ENCODE data around the gene SMYD4. TPM values are rescaled to one million over a fixed set of nuclear protein-coding genes. Genes with fewer than 3 reads are reported as not detected.

The SMYD4 gene
- total RNA-seq, 1 experiment from 2014 or later, result 28.1 TPM

DNA sequence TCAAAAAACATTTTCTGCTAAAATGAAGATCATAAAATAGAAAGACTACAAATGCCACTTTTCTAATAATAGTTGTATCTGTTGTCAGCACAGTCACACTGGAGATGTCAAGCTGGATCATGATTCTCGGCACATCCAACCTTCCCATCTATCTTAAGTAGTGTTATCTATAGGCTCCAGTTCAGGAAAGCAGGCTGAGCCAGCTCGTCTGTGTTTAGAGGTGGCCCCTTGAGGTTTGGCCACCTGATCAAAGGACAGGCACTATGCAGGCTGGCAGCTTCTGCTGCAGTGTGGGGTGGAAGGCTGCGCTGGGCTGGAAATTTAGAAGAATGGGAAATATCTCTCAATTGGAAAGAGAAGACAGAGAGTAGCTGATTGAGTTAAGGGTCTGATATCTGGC lies 32.4 kb downstream of the SMYD4 start:
- Histone ChIP-seq H3K36me3 (ENCODE audit: insufficient read depth, low read length, poor library complexity, severe bottlenecking) (peaks cover 11% of the 10 kb centered on the region), H3K4me1 (ENCODE audit: insufficient read depth, low read length, poor library complexity, severe bottlenecking) (peaks cover 5% of the 10 kb centered on the region), H3K27ac (ENCODE audit: low read depth, low read length, poor library complexity, severe bottlenecking) (no peak overlapping the region), H3K27me3 (replicated peaks; ENCODE audit: insufficient read depth, low read depth, low read length, poor library complexity) (no peaks in the 10 kb centered on the region), H3K4me3 (ENCODE audit: low read depth, low read length, poor library complexity, severe bottlenecking) (no peak overlapping the region), H3K9me3 (ENCODE audit: low read depth, low read length, poor library complexity, severe bottlenecking) (no peaks in the 10 kb centered on the region)
- ChIA-PET POLR2A (ENCODE audit: low non-redundant PET) (interaction anchor here (0.6 kb wide), 1 partner anchor 506 kb away, joined by 3 read pairs; the partner anchor contains the start of gene SMG6), CTCF (no interaction called here)
- intact Hi-C loops (cut with micrococcal nuclease; ENCODE audit: unreplicated experiment), result no loop called here
- TF ChIP-seq, protein P1, sequence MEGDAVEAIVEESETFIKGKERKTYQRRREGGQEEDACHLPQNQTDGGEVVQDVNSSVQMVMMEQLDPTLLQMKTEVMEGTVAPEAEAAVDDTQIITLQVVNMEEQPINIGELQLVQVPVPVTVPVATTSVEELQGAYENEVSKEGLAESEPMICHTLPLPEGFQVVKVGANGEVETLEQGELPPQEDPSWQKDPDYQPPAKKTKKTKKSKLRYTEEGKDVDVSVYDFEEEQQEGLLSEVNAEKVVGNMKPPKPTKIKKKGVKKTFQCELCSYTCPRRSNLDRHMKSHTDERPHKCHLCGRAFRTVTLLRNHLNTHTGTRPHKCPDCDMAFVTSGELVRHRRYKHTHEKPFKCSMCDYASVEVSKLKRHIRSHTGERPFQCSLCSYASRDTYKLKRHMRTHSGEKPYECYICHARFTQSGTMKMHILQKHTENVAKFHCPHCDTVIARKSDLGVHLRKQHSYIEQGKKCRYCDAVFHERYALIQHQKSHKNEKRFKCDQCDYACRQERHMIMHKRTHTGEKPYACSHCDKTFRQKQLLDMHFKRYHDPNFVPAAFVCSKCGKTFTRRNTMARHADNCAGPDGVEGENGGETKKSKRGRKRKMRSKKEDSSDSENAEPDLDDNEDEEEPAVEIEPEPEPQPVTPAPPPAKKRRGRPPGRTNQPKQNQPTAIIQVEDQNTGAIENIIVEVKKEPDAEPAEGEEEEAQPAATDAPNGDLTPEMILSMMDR (conservative IDR thresholded peaks at IDR 0.05; ENCODE audit: low read depth, low read length), result no peak
- no peak for TF ChIP-seq EZH2 (IDR thresholded peaks at IDR 0.05; ENCODE audit: borderline replicate concordance, low read depth, low read length, poor library complexity, severe bottlenecking)
- no peak for DNase-seq (ENCODE audit: low spot score)
- no TSS peak for BruUV-seq (replicated peaks)

DNA sequence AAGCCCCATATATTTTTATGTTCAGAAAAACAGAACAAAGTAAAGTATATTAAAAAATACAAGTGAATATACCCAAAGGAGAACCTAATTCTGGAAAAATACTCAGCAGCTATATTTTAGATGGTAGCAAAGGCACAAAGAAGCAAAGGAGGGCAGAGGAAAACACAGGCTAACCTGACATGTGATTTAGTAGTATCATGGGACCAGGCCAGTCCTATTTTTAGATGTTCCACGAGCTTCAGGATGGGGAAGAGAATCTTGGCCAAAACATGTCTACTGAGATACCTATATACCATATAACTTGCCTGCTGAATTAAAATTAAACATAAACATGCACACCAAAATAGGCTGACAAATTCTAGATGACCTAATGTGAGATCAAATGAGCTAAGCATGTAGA lies 32.9 kb downstream of the SMYD4 start:
- Histone ChIP-seq H3K4me3 (ENCODE audit: low read depth, low read length, poor library complexity, severe bottlenecking) (no peak overlapping the region), H3K9me3 (ENCODE audit: low read depth, low read length, poor library complexity, severe bottlenecking) (no peaks in the 10 kb centered on the region), H3K4me1 (ENCODE audit: insufficient read depth, low read length, poor library complexity, severe bottlenecking) (peaks cover 8% of the 10 kb centered on the region), H3K36me3 (ENCODE audit: insufficient read depth, low read length, poor library complexity, severe bottlenecking) (peaks cover 11% of the 10 kb centered on the region), H3K27ac (ENCODE audit: low read depth, low read length, poor library complexity, severe bottlenecking) (no peak overlapping the region), H3K27me3 (replicated peaks; ENCODE audit: insufficient read depth, low read depth, low read length, poor library complexity) (no peaks in the 10 kb centered on the region)
- TF ChIP-seq, protein P1 (conservative IDR thresholded peaks at IDR 0.05; ENCODE audit: low read depth, low read length), result no peak
- no peak for TF ChIP-seq EZH2 (IDR thresholded peaks at IDR 0.05; ENCODE audit: borderline replicate concordance, low read depth, low read length, poor library complexity, severe bottlenecking)
- ChIA-PET POLR2A (ENCODE audit: low non-redundant PET) (no interaction called here), CTCF (no interaction called here)
- DNase-seq (ENCODE audit: low spot score), result no peak
- intact Hi-C loops (cut with micrococcal nuclease; ENCODE audit: unreplicated experiment), result no loop called here
- BruUV-seq (replicated peaks), result no TSS peak

DNA sequence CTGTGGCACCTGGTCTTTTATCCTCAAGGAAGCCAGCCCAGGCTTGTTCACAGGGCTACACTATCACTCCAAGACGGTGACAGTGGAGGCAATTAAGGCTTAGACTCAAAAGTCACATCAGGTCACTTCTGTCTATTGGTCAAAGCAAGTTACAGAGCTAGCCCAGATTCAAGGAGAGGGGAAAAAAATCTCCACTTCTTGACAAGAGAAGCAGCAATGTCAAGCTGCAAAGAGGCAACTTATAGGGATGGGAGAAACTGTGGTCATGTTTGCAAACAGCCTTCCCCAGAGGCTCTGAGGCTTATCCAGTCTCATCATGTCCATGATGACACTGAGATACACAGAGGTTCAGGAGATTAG lies 36.3 kb downstream of the SMYD4 start:
- no peak overlapping the region for H3K27ac ChIP-seq (ENCODE audit: low read depth, low read length, poor library complexity, severe bottlenecking)
- H3K4me3 ChIP-seq (ENCODE audit: low read depth, low read length, poor library complexity, severe bottlenecking), result no peak overlapping the region
- POLR2A ChIA-PET (ENCODE audit: low non-redundant PET), result no interaction called here
- TF ChIP-seq EZH2 (IDR thresholded peaks at IDR 0.05; ENCODE audit: borderline replicate concordance, low read depth, low read length, poor library complexity, severe bottlenecking), result no peak
- TF ChIP-seq, protein P1 (conservative IDR thresholded peaks at IDR 0.05; ENCODE audit: low read depth, low read length), result no peak
- no peaks in the 10 kb centered on the region for H3K36me3 ChIP-seq (ENCODE audit: insufficient read depth, low read length, poor library complexity, severe bottlenecking)
- BruUV-seq (replicated peaks), result no TSS peak
- no peak for DNase-seq (ENCODE audit: low spot score)
- no peaks in the 10 kb centered on the region for H3K27me3 ChIP-seq (replicated peaks; ENCODE audit: insufficient read depth, low read depth, low read length, poor library complexity)
- no peaks in the 10 kb centered on the region for H3K9me3 ChIP-seq (ENCODE audit: low read depth, low read length, poor library complexity, severe bottlenecking)
- intact Hi-C loops (cut with micrococcal nuclease; ENCODE audit: unreplicated experiment), result no loop called here
- CTCF ChIA-PET, result no interaction called here
- H3K4me1 ChIP-seq (ENCODE audit: insufficient read depth, low read length, poor library complexity, severe bottlenecking), result peaks cover 17% of the 10 kb centered on the region
